PC-3 (cell line): ENCODE measurements around the gene BEST2. TPM values are rescaled to one million over a fixed set of nuclear protein-coding genes. Genes with fewer than 3 reads are reported as not detected.

Experiments used
- ATAC-seq: fragments of 200-7000 bp; cut with Tn5 transposase; 2 replicates; pipeline ENCODE4 v1.9.1; 2020; ENCODE audit warnings: mild to moderate bottlenecking, moderate library complexity
- BruUV-seq: library from RNA; stranded (reverse); fragments of 400-500 nt; replicated peaks from 2 replicates; lab custom pipeline; 2021; lab: Mats Ljungman, UMichigan
- CTCF ChIA-PET: fragments of 300-600 bp; sonication (Branson Sonifier 250); formaldehyde crosslinking; loops from one replicate; lab custom pipeline; 2022; ENCODE audit warnings: antibody characterized with exemption; lab: Charles Lee
- POLR2A ChIA-PET: fragments of 300-600 bp; sonication (Branson Sonifier 250); formaldehyde crosslinking; loops from one replicate; lab custom pipeline; 2022; ENCODE audit warnings: antibody characterized with exemption; ENCODE audit not compliant: unreplicated experiment; lab: Charles Lee
- DNase-seq: peaks from one replicate; pipeline ENCODE4 v3.0.0-alpha.2; 2015
- H2AFZ ChIP-seq: fragments of 300-600 bp; sonication (generic); 2 replicates; pipeline ENCODE4 v1.6.0; 2016; ENCODE audit warnings: antibody characterized with exemption, low read length
- H3F3A ChIP-seq: fragments of 300-600 bp; sonication (generic); one replicate; pipeline ENCODE4 v1.6.0; 2017; ENCODE audit warnings: antibody characterized with exemption, low read length, control low read depth, mild to moderate bottlenecking; ENCODE audit not compliant: unreplicated experiment
- H3K27ac ChIP-seq: fragments of 300-600 bp; sonication (generic); 2 replicates; pipeline ENCODE4 v1.5.1; 2016; ENCODE audit warnings: mild to moderate bottlenecking, low read length
- H3K27me3 ChIP-seq: fragments of 300-600 bp; sonication (generic); 2 replicates; pipeline ENCODE4 v1.6.1; 2016; ENCODE audit warnings: low read length, mixed read lengths
- H3K36me3 ChIP-seq: fragments of 300-600 bp; sonication (generic); 2 replicates; pipeline ENCODE4 v1.6.1; 2016; ENCODE audit warnings: low read depth, mixed run types, low read length, mixed read lengths
- H3K4me1 ChIP-seq: fragments of 300-600 bp; sonication (generic); 2 replicates; pipeline ENCODE4 v1.5.1; 2016; ENCODE audit warnings: low read length; ENCODE audit not compliant: insufficient read depth
- H3K4me2 ChIP-seq: fragments of 300-600 bp; sonication (generic); 2 replicates; pipeline ENCODE4 v1.6.0; 2016; ENCODE audit warnings: low read length
- H3K4me3 ChIP-seq: fragments of 300-600 bp; sonication (generic); 2 replicates; pipeline ENCODE4 v1.5.1; 2016; ENCODE audit warnings: mild to moderate bottlenecking, low read length, mixed read lengths
- H3K79me2 ChIP-seq: fragments of 300-600 bp; sonication (generic); 2 replicates; pipeline ENCODE4 v1.6.1; 2017; ENCODE audit warnings: low read length, mixed read lengths
- H3K9ac ChIP-seq: fragments of 300-600 bp; sonication (generic); 2 replicates; pipeline ENCODE4 v1.6.0; 2016; ENCODE audit warnings: mild to moderate bottlenecking, low read length
- H3K9me2 ChIP-seq: fragments of 300-600 bp; sonication (generic); replicated peaks from 2 replicates; pipeline ENCODE4 v1.6.1; 2016; ENCODE audit warnings: mixed run types, low read length, mixed read lengths
- H3K9me3 ChIP-seq: fragments of 300-600 bp; sonication (generic); 2 replicates; pipeline ENCODE4 v1.6.1; 2016; ENCODE audit warnings: low read length, mixed read lengths
- H4K20me1 ChIP-seq: fragments of 300-600 bp; sonication (generic); 2 replicates; pipeline ENCODE4 v1.6.1; 2016; ENCODE audit warnings: low read length, mixed read lengths
- EZH2 ChIP-seq: fragments of 300-600 bp; sonication (generic); IDR thresholded peaks from one replicate; pipeline ENCODE4 v1.6.1; 2017; ENCODE audit warnings: antibody characterized with exemption, mild to moderate bottlenecking, low read length; ENCODE audit not compliant: unreplicated experiment
- EZH2phosphoT487 ChIP-seq: fragments of 300-600 bp; sonication (generic); IDR thresholded peaks from 2 replicates; pipeline ENCODE4 v1.6.1; 2018; ENCODE audit warnings: mild to moderate bottlenecking, antibody characterized with exemption, low read length, borderline replicate concordance
- intact Hi-C: fragments of 100-400 bp; cut with micrococcal nuclease; formaldehyde crosslinking; loops from 2 replicates; pipeline ENCODE4 v1.9.0; 2023
- total RNA-seq: library from RNA; depleted of rRNA; stranded (reverse); fragments of >200 nt; gene quantifications from 2 replicates; pipeline ENCODE4 v1.2.3, GENCODE V29; 2014
- TF ChIP-seq, protein P1 (sequence below): fragments of 300-600 bp; sonication (generic); conservative IDR thresholded peaks from 2 replicates; pipeline ENCODE4 v1.5.1; 2017; ENCODE audit warnings: antibody characterized with exemption, low read depth, mild to moderate bottlenecking, low read length

BEST2 gene
- total RNA-seq, 1 experiment from 2014 or later, result 0.07 TPM

GRCh38 chr19:12722566-12723380, 28.8 kb upstream of the BEST2 start:
- CTCF ChIA-PET, result interaction anchor here (0.8 to 1.1 kb wide), 2 partner anchors 35 to 46 kb away, joined by 4 to 5 read pairs; no protein-coding TSS in a partner anchor

DNA sequence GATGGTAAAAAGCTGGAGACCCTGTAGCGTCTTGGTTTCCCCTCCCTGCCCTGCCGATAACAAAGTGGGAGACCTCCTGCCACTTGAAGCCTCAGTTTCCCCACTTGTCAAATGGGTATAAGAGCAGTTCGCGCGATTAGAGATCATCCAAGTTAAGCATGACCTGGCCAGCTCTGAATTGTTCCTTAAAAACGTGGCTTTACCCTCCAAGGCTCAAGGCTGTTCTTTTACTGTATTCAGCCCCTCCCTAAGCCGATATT, 28.3 kb upstream of the BEST2 start:
- ATAC-seq (no peak; the same call in 1 of the 2 replicates), DNase-seq (no peak)
- BruUV-seq, result TSS peak; percentile 49
- no peak for TF ChIP-seq EZH2
- TF ChIP-seq EZH2phosphoT487, result no peak
- TF ChIP-seq, protein P1, sequence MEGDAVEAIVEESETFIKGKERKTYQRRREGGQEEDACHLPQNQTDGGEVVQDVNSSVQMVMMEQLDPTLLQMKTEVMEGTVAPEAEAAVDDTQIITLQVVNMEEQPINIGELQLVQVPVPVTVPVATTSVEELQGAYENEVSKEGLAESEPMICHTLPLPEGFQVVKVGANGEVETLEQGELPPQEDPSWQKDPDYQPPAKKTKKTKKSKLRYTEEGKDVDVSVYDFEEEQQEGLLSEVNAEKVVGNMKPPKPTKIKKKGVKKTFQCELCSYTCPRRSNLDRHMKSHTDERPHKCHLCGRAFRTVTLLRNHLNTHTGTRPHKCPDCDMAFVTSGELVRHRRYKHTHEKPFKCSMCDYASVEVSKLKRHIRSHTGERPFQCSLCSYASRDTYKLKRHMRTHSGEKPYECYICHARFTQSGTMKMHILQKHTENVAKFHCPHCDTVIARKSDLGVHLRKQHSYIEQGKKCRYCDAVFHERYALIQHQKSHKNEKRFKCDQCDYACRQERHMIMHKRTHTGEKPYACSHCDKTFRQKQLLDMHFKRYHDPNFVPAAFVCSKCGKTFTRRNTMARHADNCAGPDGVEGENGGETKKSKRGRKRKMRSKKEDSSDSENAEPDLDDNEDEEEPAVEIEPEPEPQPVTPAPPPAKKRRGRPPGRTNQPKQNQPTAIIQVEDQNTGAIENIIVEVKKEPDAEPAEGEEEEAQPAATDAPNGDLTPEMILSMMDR, result no peak
- no peaks in the 10 kb centered on the region for H3K9me2 ChIP-seq
- peak overlapping the region; percentile 94 for H3K4me2 ChIP-seq
- peak overlapping the region; percentile 80 for H2AFZ ChIP-seq
- no peaks in the 10 kb centered on the region for H3K9me3 ChIP-seq
- H3K9ac ChIP-seq, result peak overlapping the region; percentile 87
- CTCF ChIA-PET, result interaction anchor here (1.1 kb wide), 1 partner anchor 34 kb away, joined by 5 read pairs; no protein-coding TSS in a partner anchor
- peak overlapping the region; percentile 89 for H3K4me3 ChIP-seq
- POLR2A ChIA-PET, result interaction anchor here (0.6 kb wide), 1 partner anchor 27 kb away, joined by 3 read pairs; no protein-coding TSS in a partner anchor
- H4K20me1 ChIP-seq, result peaks cover 19% of the 10 kb centered on the region; the same call in 1 of the 2 replicates
- H3K27me3 ChIP-seq, result no peaks in the 10 kb centered on the region
- H3K27ac ChIP-seq, result peak overlapping the region; percentile 68
- peaks cover 33% of the 10 kb centered on the region for H3K4me1 ChIP-seq
- intact Hi-C loops, result loop anchor here (1.0 kb wide), 1 partner anchor 10 kb away; no protein-coding TSS in a partner anchor
- peaks cover 58% of the 10 kb centered on the region for H3K79me2 ChIP-seq
- H3F3A ChIP-seq, result peaks cover 16% of the 10 kb centered on the region
- H3K36me3 ChIP-seq, result peaks cover 15% of the 10 kb centered on the region; the same call in 1 of the 2 replicates

More at GRCh38 chr19:12722566-12723380, 28.8 kb upstream of the BEST2 start:
- peak overlapping the region; percentile 87 for H3K9ac ChIP-seq
- TSS peak; percentile 98 for BruUV-seq
- H3K79me2 ChIP-seq, result peaks cover 63% of the 10 kb centered on the region
- no peaks in the 10 kb centered on the region for H3K27me3 ChIP-seq
- DNase-seq, result peak; percentile 99
- H3K4me3 ChIP-seq, result peak overlapping the region; percentile 89
- peak; percentile 62 for ATAC-seq
- H3K4me2 ChIP-seq, result peak overlapping the region; percentile 94
- TF ChIP-seq, protein P1, result no peak
- TF ChIP-seq EZH2 (no peak), EZH2phosphoT487 (no peak)
- intact Hi-C loops, result loop anchor here (1.0 kb wide), 1 partner anchor 11 kb away; no protein-coding TSS in a partner anchor
- POLR2A ChIA-PET, result interaction anchor here (0.6 kb wide), 3 partner anchors 27 to 464 kb away, joined by 3 read pairs; no protein-coding TSS in a partner anchor
- peaks cover 12% of the 10 kb centered on the region; the same call in 1 of the 2 replicates for H3K36me3 ChIP-seq
- no peaks in the 10 kb centered on the region for H3K9me3 ChIP-seq
- H3F3A ChIP-seq, result peaks cover 11% of the 10 kb centered on the region
- peak overlapping the region; percentile 80 for H2AFZ ChIP-seq
- H4K20me1 ChIP-seq, result peaks cover 19% of the 10 kb centered on the region; the same call in 1 of the 2 replicates
- H3K27ac ChIP-seq, result peak overlapping the region; percentile 68
- peaks cover 37% of the 10 kb centered on the region for H3K4me1 ChIP-seq
- H3K9me2 ChIP-seq, result no peaks in the 10 kb centered on the region
